GM21576 (cell line): ENCODE measurements around the gene DSCAM.

Source experiments
- ATAC-seq: cut with Tn5 transposase; IDR thresholded peaks from one replicate; pipeline ENCODE4 v1.9.1; 2021; ENCODE audit warnings: mild to moderate bottlenecking, moderate library complexity; ENCODE audit not compliant: unreplicated experiment

DSCAM gene

DNA sequence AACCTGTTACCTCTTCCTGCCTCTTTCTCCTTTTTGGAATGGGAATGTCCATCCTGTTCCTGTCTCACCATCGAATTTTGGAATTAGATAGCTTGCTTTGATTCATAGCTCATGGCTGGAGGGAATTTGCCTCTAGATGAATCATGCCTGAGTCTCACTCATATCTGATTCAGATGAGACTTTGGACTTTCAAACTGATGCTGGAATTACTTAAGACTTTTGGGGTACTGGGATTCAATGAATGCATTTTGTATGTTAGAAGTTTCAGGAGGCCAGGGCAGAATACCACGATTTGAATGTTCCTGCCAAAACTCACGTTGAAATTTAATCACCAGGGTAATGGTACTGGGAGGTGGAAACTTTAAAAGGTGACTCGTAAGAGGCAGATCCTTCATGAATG, 132.4 kb downstream of the DSCAM start:
- ATAC-seq: no peak

DNA sequence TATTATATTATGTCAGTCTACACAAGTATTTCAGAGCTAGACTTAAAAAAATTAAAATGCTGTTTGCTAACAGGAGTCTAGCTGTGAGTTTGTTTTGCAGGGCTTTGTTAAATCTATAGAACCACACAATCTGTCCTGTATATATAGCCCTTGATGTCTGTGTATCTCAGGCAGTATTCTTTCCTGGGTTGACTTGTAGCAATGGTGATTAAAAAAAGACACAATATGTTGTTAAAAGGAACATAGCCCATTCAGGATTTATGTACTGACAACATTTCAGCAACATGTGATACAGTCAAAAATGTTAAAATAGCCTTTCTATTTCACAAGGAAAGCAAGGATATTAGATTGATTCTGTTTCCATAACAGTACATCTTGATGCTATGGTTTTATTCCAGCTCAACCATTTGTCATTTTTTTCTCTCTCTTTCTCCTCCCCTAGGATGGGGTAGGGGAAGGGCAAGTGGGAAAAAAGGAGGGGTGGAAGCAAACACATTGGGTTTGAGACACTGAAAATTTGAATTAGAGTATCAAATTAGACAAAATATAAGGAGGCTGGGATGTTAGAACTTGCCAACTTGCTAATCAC, 139.2 kb downstream of the DSCAM start:
- no peak for ATAC-seq

DNA sequence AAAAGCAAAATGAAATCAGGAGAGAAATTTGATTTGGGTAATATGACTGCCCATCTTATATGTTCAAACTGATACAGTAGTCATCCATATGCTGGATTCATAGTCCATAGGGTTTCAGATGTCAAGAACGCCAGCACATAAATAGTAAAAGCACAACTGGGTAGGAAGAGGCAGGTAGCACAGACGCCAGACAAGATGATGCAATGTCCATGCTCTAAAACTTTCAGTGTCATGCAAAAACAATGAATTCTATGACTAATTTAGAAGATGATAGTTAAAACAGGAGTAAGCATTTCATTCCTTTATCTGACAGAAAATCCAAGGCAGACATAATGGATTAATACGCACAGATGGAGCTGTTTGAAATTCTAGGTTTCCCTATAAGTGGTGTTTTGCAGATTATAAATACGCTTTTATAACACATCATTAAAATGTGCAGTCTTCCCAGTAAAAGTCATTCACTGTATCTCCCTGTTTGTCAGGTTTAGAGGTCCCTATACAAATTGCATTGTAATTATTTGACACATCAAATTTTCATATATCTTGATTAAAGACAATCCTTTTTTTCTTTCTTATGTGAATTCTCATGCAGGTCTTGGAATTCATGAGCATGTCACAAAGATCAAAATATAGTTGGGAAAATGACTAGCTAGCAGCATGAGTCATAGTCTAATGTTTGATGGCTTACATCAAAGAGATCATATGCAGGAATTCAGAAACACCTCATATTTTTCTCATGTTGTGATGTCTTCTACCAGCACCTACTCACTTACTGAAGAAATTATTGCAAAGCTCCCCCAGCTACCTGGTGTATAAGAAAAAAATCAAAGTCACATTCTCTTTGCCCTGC, 139.9 kb downstream of the DSCAM start:
- ATAC-seq: no peak

DNA sequence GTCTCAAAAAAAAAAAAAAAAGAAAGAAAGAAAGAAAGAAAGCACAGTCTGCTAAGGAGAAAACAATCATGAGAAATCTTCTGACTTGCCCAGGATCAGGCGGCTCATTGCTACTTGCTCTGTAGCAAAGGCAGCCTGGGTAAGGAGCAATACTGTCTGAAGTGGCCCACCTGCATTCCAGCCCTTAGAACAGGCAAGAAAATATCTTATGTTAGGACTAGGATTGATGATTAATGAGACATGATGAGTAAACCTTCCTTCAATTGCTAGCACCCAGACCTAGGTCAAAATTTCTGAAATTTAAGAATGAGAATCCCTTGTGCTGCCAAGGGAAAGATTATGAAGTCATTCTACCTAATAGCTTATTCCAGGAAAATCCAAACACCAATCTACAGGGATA, 140.8 kb downstream of the DSCAM start:
- no peak for ATAC-seq

DNA sequence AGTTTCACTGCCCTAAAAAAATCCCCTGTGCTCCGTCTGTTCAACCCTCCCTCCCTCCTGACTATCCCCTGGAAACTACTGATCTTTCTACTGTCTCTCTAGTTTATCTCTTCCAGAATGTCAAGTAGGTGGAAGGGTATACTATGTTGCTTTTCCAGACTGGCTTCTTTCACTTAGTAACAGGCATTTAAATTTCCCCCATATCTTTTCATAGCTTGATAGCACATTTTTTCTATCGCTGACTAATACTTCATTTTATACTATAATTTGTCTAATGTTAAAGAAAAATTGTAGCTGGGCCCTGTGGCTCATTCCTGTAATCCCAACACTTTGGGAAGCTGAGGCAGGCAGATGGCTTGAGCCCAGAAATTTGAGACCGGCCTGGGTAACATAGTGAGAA, 142.8 kb downstream of the DSCAM start:
- no peak for ATAC-seq

DNA sequence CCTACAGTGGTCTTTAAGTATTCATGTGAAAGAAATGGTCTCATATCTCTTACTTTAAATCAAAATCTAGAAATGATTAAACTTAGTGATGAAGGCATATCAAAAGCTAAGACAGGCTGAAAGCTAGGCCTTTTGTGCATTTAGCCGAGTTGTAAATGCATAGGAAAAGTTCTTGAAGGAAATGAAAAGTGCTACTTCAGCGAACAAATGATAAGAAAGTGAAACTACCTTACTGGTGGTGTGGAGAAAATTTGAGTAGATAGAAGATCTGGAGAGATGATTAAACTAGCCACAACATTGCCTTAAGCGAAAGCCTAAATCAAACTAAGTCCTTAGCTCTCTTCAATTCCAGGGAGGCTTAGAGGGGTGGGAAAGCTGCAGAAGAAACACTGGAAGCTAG, 147.6 kb downstream of the DSCAM start:
- ATAC-seq: no peak

DNA sequence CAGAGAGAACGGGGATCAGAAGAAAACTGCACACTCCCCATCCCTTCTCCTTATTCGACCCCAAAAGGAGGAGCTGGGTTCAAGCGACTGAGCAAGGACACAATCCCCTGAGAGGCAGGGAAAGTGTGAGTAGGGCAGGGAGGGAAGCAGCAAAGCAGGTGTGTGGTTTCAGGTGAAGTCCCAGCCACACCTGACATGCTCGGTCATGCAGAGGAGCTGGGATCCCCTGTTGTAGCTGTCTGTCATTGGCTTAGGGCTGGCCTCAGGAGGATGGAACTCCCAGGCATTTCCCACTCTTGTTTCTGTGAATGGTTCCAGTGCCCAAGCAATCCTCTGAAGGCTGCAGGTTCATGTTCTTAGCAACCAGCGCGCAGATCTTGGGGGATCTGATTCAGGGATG, 150.7 kb downstream of the DSCAM start:
- ATAC-seq: no peak

DNA sequence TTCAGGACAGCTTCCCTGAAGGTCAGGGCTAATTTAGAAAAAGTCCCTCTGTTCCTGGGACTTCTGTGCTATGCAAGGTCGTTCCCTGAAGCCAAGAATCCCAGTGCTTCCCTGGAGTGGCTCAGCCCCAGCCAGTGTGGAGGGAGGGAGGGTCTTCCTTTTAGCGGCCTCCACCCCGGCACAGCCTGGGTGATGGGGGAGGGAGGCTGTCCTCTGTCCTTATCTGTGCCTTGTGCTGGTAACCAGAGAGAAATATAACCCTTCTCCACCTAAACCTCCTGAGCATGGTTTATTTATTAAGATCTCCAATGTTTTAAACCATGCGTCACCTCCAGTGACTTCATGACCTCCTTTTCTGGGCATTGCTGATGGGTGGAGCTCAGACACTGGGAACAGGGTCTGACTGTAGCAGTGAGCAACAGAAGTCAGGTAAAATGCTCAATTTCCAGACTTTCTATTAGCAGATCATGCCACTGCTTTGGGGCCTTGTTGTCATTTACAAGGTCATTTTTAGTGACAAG, 157.1 kb downstream of the DSCAM start:
- ATAC-seq: no peak

DNA sequence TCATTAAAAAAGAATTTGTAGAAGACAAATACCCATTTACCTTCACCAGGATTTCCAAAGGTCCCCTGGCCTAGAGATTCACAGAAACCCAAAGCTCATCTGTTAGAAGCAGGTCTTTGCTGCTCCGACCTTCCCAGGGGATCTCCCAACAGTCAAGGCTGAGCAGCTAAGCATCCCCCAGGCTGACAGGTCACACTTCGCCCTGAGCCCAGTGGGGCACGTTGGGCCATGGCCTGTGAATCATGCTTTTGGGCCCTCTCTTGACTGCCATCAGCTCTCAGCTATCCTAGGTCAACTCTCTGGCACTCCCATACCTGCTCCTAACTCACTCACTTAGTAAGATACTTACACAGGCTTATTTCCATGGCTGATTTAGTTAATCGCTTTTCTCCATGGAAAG, 157.7 kb downstream of the DSCAM start:
- ATAC-seq: no peak

DNA sequence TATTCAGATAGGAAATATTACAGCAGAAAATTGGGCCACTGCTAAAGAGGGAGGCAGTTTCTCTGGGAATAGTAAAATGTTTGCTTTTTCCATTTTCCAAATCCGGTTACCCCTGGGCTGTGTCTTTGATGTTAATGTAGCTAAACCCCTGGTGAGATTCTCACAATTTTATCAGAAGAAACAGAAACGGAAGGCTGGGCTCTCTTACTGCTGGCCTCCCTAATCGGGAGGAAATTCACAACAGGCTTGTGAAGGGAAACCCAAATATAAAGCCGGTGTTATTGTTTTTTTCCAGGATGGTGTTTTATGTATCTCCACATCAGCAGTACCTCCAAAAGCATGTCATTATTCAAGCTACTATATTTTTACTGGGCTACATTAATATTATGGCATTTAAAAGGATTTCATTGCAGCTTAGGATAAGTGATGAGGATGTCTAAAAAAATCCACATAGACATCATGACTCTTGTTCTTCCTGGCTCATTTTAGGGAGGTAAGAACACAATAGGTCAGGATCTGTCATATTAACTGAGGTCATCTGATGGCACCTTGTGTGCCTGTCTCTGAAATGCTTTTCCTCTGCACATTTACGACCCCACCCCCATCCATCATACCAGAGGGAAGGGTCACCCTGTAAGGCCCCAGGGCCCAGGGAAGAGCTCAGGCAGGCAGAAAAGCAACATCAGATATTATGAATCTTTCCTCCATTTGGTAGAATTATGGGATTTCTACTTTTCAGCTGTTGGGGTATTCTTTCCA, 158.7 kb downstream of the DSCAM start:
- ATAC-seq: no peak

DNA sequence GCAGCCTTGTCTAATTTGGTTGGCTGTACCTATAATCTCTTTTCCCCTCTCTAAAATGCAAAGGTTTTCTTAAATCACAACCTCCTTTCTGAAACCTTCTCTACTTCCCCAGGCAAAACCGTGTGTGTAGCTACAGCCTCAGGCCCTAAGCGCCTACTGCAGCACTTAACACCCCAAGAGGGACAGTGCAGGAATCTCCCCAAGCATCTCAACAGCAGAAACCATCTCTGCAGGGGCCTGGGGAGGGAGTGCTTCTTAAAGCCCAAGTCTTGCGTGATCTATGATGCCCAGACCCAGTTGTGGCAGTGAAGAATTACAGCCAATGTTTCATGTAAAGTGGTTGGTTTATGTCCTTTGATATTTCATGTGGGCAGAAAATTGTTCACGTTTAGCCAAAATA, 159.3 kb downstream of the DSCAM start:
- no peak for ATAC-seq

DNA sequence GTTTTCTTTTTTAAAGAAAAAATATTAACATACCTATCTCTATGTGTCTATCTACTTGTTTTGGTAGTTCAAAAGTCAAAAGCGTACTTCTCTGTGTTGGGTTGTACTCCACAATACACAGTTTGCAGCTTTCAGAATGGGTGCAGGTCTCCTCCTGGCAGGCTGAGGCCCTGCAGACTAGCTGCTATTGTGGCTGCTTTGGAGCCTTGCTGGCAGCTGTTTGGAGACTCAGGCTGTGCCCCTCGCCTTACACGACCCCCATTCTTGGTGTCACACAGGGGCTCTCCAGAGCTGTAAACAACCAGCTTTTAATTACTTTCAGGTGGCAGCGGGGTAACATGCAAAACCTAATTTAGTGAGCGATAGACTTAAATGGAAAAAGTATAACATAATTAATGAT, 160.4 kb downstream of the DSCAM start:
- ATAC-seq: no peak

DNA sequence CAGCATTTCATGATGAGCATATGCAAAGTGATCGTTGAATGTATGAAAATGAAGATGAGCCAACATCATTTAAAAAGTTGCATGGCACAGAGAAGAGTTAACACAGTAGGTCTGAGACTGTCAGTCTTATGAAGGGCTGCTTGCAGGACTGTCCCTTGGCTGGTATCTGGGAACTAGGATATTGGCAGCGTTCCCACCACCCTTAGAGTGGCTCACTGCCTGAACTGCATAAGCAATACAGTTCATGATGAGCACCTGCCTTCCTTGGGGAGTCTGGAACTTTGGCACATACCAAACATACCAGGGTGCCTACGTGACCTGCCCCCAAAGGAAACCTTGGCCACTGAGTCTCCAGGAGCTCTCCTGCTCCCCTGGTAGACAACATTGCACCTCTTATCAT, 161.8 kb downstream of the DSCAM start:
- no peak for ATAC-seq

DNA sequence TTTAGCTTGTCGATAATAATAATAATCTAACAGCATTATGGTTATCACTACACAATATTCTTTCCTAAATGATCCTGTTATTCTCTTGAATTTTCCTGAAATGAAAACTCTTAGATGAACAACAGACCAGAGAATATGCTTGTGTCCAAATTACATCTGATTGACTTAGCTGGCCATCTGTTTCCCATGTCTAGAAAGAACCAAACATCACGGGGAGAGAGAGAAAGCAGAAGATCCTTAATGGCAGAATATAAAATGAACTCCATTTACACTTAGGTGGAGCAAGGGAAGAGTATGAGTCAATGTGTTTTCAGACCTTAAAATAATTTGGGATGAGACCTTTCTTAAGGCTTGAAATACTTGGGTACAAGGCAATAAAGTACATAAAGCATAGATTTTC, 162.2 kb downstream of the DSCAM start:
- ATAC-seq: no peak

DNA sequence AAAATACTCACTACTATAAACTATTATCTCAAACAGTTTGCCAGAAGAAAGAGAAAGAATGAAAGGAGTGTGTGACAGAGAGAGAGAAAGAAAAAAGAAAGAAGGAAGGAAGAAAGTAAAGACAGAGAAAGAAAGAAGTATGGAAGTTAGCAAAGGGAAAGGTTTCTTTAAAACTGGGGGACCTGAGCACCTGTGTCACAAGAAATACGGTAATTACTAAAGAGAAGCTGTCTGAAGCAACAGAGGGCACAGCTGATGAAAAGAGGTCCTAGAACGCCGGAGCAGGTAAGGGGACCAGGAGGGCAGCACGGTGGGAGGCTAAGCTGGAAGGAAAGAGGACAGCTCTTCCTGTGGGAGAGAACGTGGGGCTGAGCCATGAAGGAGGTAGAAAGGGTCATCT, 163.6 kb downstream of the DSCAM start:
- ATAC-seq: no peak

DNA sequence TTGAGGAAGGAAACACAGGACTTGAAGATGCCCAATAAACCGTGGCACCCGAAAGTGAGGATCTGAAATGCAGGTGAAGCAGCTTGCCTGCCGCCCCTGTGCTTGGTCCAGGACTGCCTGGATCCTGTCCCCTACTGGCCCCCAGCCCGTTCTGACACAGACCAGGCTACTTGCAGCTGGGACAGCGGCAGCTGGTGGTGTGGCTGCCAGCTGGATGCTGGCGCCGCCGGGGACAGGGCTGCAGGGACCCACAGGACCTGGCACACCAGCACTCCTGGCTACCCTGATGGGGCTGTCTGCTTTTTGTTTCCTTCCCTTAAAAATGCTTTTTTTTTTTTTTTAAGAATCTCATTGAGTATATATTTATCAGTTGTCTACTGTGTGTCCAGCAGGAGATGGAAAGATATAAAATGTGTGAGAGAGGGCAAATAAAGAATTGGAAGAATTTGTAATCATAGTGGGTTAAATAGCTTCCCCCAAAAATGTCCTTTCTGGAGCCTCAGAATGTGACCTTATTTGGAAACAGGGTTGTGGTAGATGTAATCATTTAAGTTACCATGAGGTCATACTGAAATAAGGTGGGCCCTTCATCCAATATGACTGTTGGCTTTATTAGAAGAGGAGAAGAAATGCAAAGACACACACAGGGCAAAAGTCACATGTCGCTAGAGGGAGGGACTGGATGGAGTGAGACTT, 165.6 kb downstream of the DSCAM start:
- ATAC-seq: no peak

DNA sequence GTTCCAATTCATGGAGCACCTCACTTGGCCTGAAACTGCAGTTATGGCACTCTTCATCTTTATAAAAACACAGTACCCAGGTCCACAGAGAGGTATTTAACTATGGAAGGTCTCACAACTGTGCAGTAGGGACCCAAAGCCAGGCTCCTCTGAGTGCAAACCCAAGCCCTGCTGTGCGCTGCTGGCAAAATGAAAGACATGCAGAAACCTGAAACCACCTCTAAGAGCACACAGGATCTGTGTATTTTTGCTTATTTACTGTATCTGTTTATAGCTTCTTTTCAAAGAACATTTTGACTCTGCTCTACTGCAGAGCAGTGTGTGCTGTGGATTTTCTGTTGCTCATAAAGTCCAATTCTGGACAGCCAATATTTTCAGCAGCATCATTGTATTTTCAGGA, 166.6 kb downstream of the DSCAM start:
- no peak for ATAC-seq

DNA sequence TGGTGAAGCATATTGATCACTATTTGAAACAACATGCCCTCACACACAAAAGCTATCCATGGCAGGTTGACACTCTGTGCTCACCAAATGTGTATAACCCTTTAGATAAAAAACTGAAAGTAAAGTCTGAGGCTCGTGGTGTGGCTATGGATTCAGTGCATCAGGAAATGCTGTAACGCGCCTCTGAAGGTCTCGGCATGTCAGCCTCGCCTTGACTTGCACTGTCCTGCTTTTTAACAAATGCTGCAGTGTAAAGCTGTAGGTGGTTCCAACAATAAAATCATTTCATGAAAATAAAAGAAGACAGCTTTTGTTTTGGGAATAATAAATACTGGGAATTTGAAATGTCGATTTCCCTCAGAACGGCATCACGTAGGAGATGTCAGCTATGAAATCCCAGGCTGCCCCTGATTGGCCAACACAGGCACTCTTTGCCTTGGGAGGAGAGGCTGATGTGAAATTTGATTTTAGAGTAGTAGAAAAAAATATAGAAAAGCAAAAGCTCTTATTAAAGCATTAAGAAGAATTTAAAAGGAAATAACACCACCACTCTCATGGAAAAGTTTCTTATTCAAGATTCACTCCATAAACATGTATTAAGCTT, 168.2 kb downstream of the DSCAM start:
- no peak for ATAC-seq

DNA sequence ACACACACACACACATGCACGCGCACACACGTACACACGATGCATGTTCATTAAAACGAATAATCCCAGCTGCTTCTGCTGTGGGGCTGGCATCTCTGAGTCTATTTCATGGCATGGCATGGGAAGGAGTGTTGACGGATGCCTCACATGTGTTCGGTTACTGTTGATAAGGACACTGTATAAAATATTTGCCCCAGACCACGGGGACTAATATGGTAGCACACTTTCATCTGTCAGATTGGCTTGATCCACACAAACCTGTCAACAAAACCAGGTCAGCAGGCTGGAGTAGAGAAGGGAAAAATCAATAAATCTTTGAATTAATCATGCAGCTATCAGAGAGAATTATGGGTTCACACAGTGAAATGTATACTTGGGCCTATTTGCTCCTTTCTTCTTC, 171.9 kb downstream of the DSCAM start:
- no peak for ATAC-seq

DNA sequence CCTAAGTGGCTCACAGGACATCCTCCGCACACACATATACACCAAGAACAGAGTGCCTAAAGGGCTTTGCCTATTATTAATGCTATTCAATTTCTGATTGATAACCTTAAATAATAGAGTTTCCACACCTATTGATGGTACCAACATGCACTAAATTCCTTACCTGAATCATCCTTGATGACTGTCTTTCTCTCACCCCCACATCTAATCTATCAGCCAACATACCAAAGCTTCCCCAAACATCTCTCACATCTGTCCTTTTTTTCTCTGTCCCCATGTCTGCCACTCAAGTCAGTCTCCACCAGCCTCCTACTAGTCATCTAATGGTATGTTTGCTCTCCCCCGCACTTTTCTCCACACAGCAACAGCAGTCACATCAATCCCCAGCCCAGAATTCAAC, 174.4 kb downstream of the DSCAM start:
- no peak for ATAC-seq

DNA sequence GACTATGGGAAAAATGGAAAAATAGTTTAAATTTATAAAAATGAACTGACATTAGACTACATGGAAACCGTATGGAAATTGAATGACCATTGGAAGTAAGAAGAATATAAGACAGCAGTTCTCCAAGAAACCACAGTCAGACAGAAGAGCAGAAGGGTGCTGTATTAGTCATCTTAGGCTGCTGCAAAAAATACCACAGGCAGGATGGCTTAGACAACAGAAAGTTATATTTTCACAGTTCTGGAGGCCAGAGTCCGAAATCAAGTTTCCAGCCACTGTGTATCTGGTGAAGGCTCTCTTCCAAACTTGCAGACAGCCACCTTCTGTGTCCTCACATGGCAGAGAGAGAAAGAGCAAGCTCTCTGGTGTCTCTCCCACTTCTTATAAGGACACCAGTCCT, 175.2 kb downstream of the DSCAM start:
- no peak for ATAC-seq
